Measurements from ENCODE around the gene TRIM9.

DNA sequence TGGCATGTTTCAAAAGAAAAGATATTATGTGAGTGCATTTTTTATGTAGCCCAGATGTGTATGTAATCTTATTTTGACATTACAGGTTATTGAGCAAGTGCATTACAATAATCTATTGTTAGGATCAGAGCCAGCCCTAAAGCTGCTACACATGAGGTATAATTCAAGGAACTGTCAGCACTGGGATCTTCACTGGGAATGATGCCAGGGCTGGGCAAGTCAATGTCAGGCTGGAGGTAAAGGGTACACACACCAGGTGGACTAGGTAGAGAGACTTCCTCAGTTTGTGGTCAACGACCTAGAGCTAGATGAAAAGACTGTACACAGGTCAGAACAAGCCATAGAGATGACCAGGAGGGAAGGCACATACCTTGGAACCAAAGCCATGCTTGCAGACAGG lies 15.4 kb downstream of the TRIM9 start:
- TF ChIP-seq, protein P1, sequence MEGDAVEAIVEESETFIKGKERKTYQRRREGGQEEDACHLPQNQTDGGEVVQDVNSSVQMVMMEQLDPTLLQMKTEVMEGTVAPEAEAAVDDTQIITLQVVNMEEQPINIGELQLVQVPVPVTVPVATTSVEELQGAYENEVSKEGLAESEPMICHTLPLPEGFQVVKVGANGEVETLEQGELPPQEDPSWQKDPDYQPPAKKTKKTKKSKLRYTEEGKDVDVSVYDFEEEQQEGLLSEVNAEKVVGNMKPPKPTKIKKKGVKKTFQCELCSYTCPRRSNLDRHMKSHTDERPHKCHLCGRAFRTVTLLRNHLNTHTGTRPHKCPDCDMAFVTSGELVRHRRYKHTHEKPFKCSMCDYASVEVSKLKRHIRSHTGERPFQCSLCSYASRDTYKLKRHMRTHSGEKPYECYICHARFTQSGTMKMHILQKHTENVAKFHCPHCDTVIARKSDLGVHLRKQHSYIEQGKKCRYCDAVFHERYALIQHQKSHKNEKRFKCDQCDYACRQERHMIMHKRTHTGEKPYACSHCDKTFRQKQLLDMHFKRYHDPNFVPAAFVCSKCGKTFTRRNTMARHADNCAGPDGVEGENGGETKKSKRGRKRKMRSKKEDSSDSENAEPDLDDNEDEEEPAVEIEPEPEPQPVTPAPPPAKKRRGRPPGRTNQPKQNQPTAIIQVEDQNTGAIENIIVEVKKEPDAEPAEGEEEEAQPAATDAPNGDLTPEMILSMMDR (IDR thresholded peaks at IDR 0.05) = no peak
- no peak for TF ChIP-seq EZH2phosphoT487 (IDR thresholded peaks at IDR 0.05)

Data from neural progenitor cell (in vitro differentiated cells).